DND-41 (cell line): ENCODE results near the gene TAAR9.

Experiments used
- ATAC-seq: fragments of 200-7000 bp; cut with Tn5 transposase; 3 replicates; pipeline ENCODE4 v1.9.1; 2021; ENCODE audit warnings: low read depth; ENCODE audit not compliant: insufficient read depth
- DNase-seq: peaks from one replicate; pipeline ENCODE4 v3.0.0-alpha.2; 2020
- H2AFZ ChIP-seq: 2 replicates; pipeline ENCODE4 v1.6.0; 2012; ENCODE audit warnings: low read depth, low read length
- H3K27ac ChIP-seq: 2 replicates; pipeline ENCODE4 v1.5.1; 2012; ENCODE audit warnings: low read length, inconsistent platforms
- H3K27me3 ChIP-seq: fragments of 200-600 bp; sonication (generic); 2 replicates; pipeline ENCODE4 v1.6.0; 2012; ENCODE audit warnings: low read length, mild to moderate bottlenecking, inconsistent platforms; ENCODE audit not compliant: insufficient read depth, poor library complexity
- H3K36me3 ChIP-seq: 2 replicates; pipeline ENCODE4 v1.5.1; 2012; ENCODE audit warnings: low read length, inconsistent platforms; ENCODE audit not compliant: insufficient read depth
- H3K4me1 ChIP-seq: 2 replicates; pipeline ENCODE4 v1.5.1; 2012; ENCODE audit warnings: mild to moderate bottlenecking, low read length; ENCODE audit not compliant: insufficient read depth
- H3K4me2 ChIP-seq: 2 replicates; pipeline ENCODE4 v1.6.0; 2012; ENCODE audit warnings: mild to moderate bottlenecking, moderate library complexity, low read length, inconsistent platforms; ENCODE audit not compliant: insufficient read depth
- H3K4me3 ChIP-seq, 2 experiments: fragments of 200-600 bp in 1 of 2; shearing (Covaris generic) in 1 of 2; 2 replicates each; pipeline ENCODE4 v1.5.1; 2012 to 2016; ENCODE audit warnings: inconsistent platforms in 2 of 2, low read length in 2 of 2, mild to moderate bottlenecking in 2 of 2, low read depth in 1 of 2, moderate library complexity in 1 of 2
- H3K79me2 ChIP-seq: 2 replicates; pipeline ENCODE4 v1.6.0; 2012; ENCODE audit warnings: low read length, inconsistent platforms; ENCODE audit not compliant: insufficient read depth
- H3K9ac ChIP-seq: 2 replicates; pipeline ENCODE4 v1.6.0; 2012; ENCODE audit warnings: low read depth, mild to moderate bottlenecking, inconsistent platforms, low read length, moderate library complexity
- H3K9me3 ChIP-seq: 2 replicates; pipeline ENCODE4 v1.5.1; 2012; ENCODE audit warnings: low read length, moderate library complexity, mild to moderate bottlenecking, inconsistent platforms; ENCODE audit not compliant: insufficient read depth, severe bottlenecking
- H4K20me1 ChIP-seq: 2 replicates; pipeline ENCODE4 v1.6.0; 2012; ENCODE audit warnings: low read length; ENCODE audit not compliant: insufficient read depth
- EZH2 ChIP-seq: IDR thresholded peaks from 3 replicates; pipeline ENCODE4 v1.6.1; 2012; ENCODE audit warnings: borderline replicate concordance, low read depth, mild to moderate bottlenecking, moderate library complexity, low read length, inconsistent platforms; ENCODE audit not compliant: severe bottlenecking
- TF ChIP-seq, protein P1 (sequence below): IDR thresholded peaks from 2 replicates; pipeline ENCODE4 v1.5.1; 2012; ENCODE audit warnings: borderline replicate concordance, low read length, moderate library complexity, mild to moderate bottlenecking; ENCODE audit not compliant: poor library complexity, severe bottlenecking; ENCODE audit errors: extremely low read depth

Gene TAAR9

DNA sequence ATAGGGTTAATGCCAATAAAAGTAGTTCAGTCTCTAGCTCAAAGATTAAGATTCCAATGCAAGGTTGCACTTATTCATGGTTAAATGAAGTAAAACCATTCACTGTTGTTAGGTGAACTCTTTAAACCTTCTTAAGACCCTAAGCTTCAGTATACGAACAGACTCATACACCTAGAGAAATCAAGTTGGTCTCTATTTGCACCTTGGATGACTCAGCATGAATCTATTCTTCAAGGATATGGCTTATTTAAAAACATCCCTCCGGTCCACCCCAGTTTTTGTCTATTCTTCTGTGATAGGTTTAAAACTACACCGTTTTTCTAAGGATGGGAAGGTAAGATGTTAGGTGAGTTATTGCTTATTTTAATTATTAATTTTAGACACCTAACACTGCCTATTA, 932 bp upstream of the TAAR9 start:
- Histone ChIP-seq H3K4me3 (no peak overlapping the region), H3K79me2 (no peaks in the 10 kb centered on the region), H3K4me2 (no peak overlapping the region), H3K27me3 (peaks cover 14% of the 10 kb centered on the region), H3K36me3 (no peaks in the 10 kb centered on the region), H3K9ac (no peak overlapping the region), H2AFZ (no peak overlapping the region), H3K27ac (no peak overlapping the region), H3K9me3 (no peaks in the 10 kb centered on the region), H3K4me1 (no peaks in the 10 kb centered on the region), H4K20me1 (no peaks in the 10 kb centered on the region)
- TF ChIP-seq, protein P1, sequence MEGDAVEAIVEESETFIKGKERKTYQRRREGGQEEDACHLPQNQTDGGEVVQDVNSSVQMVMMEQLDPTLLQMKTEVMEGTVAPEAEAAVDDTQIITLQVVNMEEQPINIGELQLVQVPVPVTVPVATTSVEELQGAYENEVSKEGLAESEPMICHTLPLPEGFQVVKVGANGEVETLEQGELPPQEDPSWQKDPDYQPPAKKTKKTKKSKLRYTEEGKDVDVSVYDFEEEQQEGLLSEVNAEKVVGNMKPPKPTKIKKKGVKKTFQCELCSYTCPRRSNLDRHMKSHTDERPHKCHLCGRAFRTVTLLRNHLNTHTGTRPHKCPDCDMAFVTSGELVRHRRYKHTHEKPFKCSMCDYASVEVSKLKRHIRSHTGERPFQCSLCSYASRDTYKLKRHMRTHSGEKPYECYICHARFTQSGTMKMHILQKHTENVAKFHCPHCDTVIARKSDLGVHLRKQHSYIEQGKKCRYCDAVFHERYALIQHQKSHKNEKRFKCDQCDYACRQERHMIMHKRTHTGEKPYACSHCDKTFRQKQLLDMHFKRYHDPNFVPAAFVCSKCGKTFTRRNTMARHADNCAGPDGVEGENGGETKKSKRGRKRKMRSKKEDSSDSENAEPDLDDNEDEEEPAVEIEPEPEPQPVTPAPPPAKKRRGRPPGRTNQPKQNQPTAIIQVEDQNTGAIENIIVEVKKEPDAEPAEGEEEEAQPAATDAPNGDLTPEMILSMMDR, result no peak
- TF ChIP-seq EZH2, result no peak
- DNase-seq, result no peak
- no peak for ATAC-seq

DNA sequence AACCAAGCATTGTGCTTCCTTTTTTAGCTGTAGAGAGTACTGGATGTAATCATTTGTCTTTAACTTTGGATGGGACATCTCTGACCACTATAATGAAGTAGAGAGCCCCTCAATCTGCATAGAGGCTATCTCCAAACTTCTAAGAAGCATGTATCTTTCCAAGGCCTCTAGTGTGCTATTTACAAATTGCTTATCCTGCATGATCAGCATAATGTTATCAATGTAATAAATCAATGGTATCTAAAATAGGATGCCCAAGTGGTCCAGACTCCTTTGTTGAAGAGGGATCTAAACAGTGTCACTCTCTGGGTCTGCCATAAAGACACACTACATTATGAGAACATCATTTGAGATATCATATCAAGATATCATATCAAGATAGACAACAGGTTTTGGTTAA, 6.7 kb downstream of the TAAR9 start:
- Histone ChIP-seq H3K4me1 (no peaks in the 10 kb centered on the region), H3K4me2 (no peak overlapping the region), H3K27ac (no peak overlapping the region), H3K79me2 (no peaks in the 10 kb centered on the region), H3K36me3 (no peaks in the 10 kb centered on the region), H3K9ac (no peak overlapping the region), H2AFZ (no peak overlapping the region), H3K27me3 (peaks cover 19% of the 10 kb centered on the region), H4K20me1 (no peaks in the 10 kb centered on the region), H3K9me3 (no peaks in the 10 kb centered on the region), H3K4me3 (no peak overlapping the region)
- no peak for DNase-seq
- no peak for TF ChIP-seq EZH2
- TF ChIP-seq, protein P1, result no peak
- ATAC-seq, result no peak

DNA sequence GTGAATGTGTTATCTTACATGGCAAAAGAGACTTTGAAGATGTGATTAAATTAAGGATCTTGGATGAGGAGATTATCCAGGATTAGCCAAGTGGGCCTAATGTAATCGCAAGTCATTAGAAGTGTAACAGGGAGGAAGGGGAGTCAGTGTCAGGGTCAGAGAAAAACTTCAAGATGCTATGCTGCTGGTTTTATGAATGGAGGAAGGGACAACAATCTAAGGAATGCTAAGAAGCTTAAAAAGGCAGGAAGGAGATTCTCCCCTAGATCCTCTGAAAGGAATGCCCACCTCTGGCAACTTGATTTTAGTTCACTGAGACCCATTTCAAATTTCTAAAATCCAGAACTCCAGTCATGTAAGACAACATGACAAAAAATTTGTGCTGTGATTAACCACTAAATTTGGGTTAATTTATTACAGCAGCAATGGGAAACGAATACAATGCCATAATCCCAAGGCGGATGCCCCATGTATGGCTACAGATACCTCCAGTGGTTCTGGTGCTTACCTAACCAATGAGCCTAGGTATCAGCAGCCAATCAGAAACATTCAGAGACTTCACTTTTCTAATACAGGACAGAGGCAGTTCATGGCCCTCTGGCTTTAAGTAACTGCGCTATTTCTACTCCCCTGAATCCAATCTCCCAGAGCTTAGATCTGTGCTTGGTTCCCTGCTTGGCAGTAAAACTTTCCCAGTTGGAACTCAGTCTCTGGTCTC, 10.8 kb downstream of the TAAR9 start:
- no peak overlapping the region for H3K27ac ChIP-seq
- no peak for TF ChIP-seq EZH2
- TF ChIP-seq, protein P1, result no peak

More for the DNA sequence above, 10.8 kb downstream of the TAAR9 start:
- Histone ChIP-seq H2AFZ (no peak overlapping the region), H3K9me3 (no peaks in the 10 kb centered on the region), H3K36me3 (no peaks in the 10 kb centered on the region), H4K20me1 (no peaks in the 10 kb centered on the region), H3K27me3 (peaks cover 19% of the 10 kb centered on the region), H3K79me2 (no peaks in the 10 kb centered on the region), H3K4me2 (no peak overlapping the region), H3K4me3 (no peak overlapping the region), H3K4me1 (no peaks in the 10 kb centered on the region), H3K9ac (no peak overlapping the region)
- ATAC-seq, result no peak
- no peak for DNase-seq
